Thymus (tissue), 11 donors: ENCODE data around the gene AP4B1. TPM values are rescaled to one million over a fixed set of nuclear protein-coding genes. Genes with fewer than 3 reads are reported as not detected.
A peak's percentile ranks its signal among the peaks of the same experiment; 100 is the strongest.

Experiments
- DNase-seq, 9 donors: peaks; one replicate each; pipeline ENCODE4 v3.0.0-alpha.2; 2013; ENCODE audit warnings: low spot score in 9 of 9, low read depth in 6 of 9, missing footprints in 1 of 9
- H3K27ac ChIP-seq, 2 donors: one replicate each; pipeline ENCODE4 v1.5.1; 2013; ENCODE audit warnings: control low read depth in 1 of 2, low read depth in 1 of 2, low read length in 1 of 2, mild to moderate bottlenecking in 1 of 2, moderate library complexity in 1 of 2
- H3K27me3 ChIP-seq, 2 donors: one replicate each; pipeline ENCODE4 v1.5.1; 2013; ENCODE audit warnings: low read length in 1 of 2; ENCODE audit not compliant: control insufficient read depth in 2 of 2, insufficient read depth in 1 of 2
- H3K36me3 ChIP-seq, 2 donors: one replicate each; pipeline ENCODE4 v1.5.1; 2013; ENCODE audit warnings: low read length in 1 of 2, mild to moderate bottlenecking in 1 of 2, moderate library complexity in 1 of 2; ENCODE audit not compliant: control insufficient read depth in 2 of 2, insufficient read depth in 2 of 2
- H3K4me1 ChIP-seq, 2 donors: one replicate each; pipeline ENCODE4 v1.5.1; 2013; ENCODE audit warnings: low read length in 2 of 2; ENCODE audit not compliant: control insufficient read depth in 2 of 2, insufficient read depth in 2 of 2
- H3K4me3 ChIP-seq, 2 donors: one replicate each; pipeline ENCODE4 v1.5.1; 2013; ENCODE audit warnings: low read length in 2 of 2, control low read depth in 1 of 2, mild to moderate bottlenecking in 1 of 2
- H3K9me3 ChIP-seq, 2 donors: one replicate each; pipeline ENCODE4 v1.5.1; 2013; ENCODE audit warnings: low read length in 1 of 2, mild to moderate bottlenecking in 1 of 2; ENCODE audit not compliant: control insufficient read depth in 2 of 2, insufficient read depth in 1 of 2
- WGBS: extraction: QIAGEN DNeasy Blood & Tissue Kit; methylation state at CpG from one replicate; pipeline ENCODE4 v1.1.7; 2013; 5-methylcytosine and 5-hydroxymethylcytosine counted together
- polyA plus RNA-seq: library from polyadenylated mRNA; stranded (reverse); fragments of 200-250 nt; gene quantifications from one replicate; pipeline ENCODE4 v1.2.3, GENCODE V29; 2013
- total RNA-seq: library from RNA; stranded (reverse); fragments of 120-200 nt; gene quantifications from one replicate; pipeline ENCODE4 v1.2.4, GENCODE V29; 2013
- donor health status: healthy.

Gene AP4B1
- total and polyA plus RNA-seq, 2 donors, result 20.0 to 55.1 TPM

GRCh38 chr1:113934511-113935055, 30.0 kb upstream of the AP4B1 start:
- DNase-seq, result no peak
- 55% methylated on average over 5 of the region's 5 CpGs for WGBS
- Histone ChIP-seq H3K4me1 (peaks cover 37 to 56% of the 10 kb centered on the region in 2 donors), H3K27ac (peak overlapping the region; percentile 33 to 94), H3K27me3 (no peaks in the 10 kb centered on the region), H3K9me3 (no peaks in the 10 kb centered on the region), H3K36me3 (peaks cover 0 to 7% of the 10 kb centered on the region in 2 donors), H3K4me3 (no peak overlapping the region)

GRCh38 chr1:113934006-113934405, 29.4 kb upstream of the AP4B1 start:
- no peak for DNase-seq
- H3K36me3 ChIP-seq, result peaks cover 0 to 7% of the 10 kb centered on the region in 2 donors
- H3K27me3 ChIP-seq, result no peaks in the 10 kb centered on the region
- H3K4me3 ChIP-seq, result peak overlapping the region in 1 of 2 donors; percentile 6
- peak overlapping the region in 1 of 2 donors; percentile 94 for H3K27ac ChIP-seq
- no peaks in the 10 kb centered on the region for H3K9me3 ChIP-seq
- peaks cover 33 to 50% of the 10 kb centered on the region in 2 donors for H3K4me1 ChIP-seq

- WGBS, result under 1% methylated on average over 3 of the region's 3 CpGs
- no peaks in the 10 kb centered on the region for H3K9me3 ChIP-seq
- peaks cover 19 to 43% of the 10 kb centered on the region in 2 donors for H3K4me1 ChIP-seq
- peak overlapping the region; percentile 70 to 94 for H3K27ac ChIP-seq
- H3K27me3 ChIP-seq, result no peaks in the 10 kb centered on the region
- H3K36me3 ChIP-seq, result peaks cover 0 to 5% of the 10 kb centered on the region in 2 donors
- peak overlapping the region; percentile 89 to 96 for H3K4me3 ChIP-seq
- peak in 5 of 9 donors; percentile 50 to 87 (median 64) for DNase-seq
Measured at GRCh38 chr1:113931451-113931851, 26.9 kb upstream of the AP4B1 start.

GRCh38 chr1:113930499-113931161, 26.0 kb upstream of the AP4B1 start:
- Histone ChIP-seq H3K27ac (peak overlapping the region; percentile 94 to 99), H3K9me3 (no peaks in the 10 kb centered on the region), H3K27me3 (no peaks in the 10 kb centered on the region), H3K4me3 (peak overlapping the region; percentile 89 to 96), H3K36me3 (peaks cover 0 to 5% of the 10 kb centered on the region in 2 donors), H3K4me1 (peaks cover 17 to 38% of the 10 kb centered on the region in 2 donors)
- under 1% methylated on average over 8 of the region's 8 CpGs for WGBS
- DNase-seq, result peak in 4 of 9 donors; percentile 62 to 83 (median 64)

GRCh38 chr1:113929750-113930498, 25.3 kb upstream of the AP4B1 start:
- Histone ChIP-seq H3K27me3 (no peaks in the 10 kb centered on the region), H3K27ac (peak overlapping the region; percentile 94 to 99), H3K4me3 (peak overlapping the region; percentile 89 to 96), H3K9me3 (no peaks in the 10 kb centered on the region), H3K36me3 (peaks cover 0 to 5% of the 10 kb centered on the region in 2 donors), H3K4me1 (peaks cover 14 to 35% of the 10 kb centered on the region in 2 donors)
- WGBS, result under 1% methylated on average over 64 of the region's 64 CpGs
- DNase-seq, result peak in 3 of 9 donors; percentile 55 to 75 (median 60)

GRCh38 chr1:113928941-113929749, 24.5 kb upstream of the AP4B1 start, which contains the start of gene HIPK1:
Gene HIPK1 (plus strand): TSS chr1:113929324.
- Histone ChIP-seq H3K4me1 (peaks cover 9 to 28% of the 10 kb centered on the region in 2 donors), H3K27me3 (no peaks in the 10 kb centered on the region), H3K36me3 (peaks cover 0 to 5% of the 10 kb centered on the region in 2 donors), H3K9me3 (no peaks in the 10 kb centered on the region), H3K4me3 (peak within 1 kb of the TSS; percentile 94 to 96), H3K27ac (peak within 1 kb of the TSS; percentile 98 to 99)
- peak in 7 of 9 donors; percentile 88 to 97 (median 93) for DNase-seq
- under 1% methylated on average over 61 of the region's 61 CpGs for WGBS

GRCh38 chr1:113928187-113928930, 23.8 kb upstream of the AP4B1 start:
- H3K36me3 ChIP-seq, result no peaks in the 10 kb centered on the region
- peak in 2 of 9 donors; percentile 13 to 46 for DNase-seq
- H3K27me3 ChIP-seq, result no peaks in the 10 kb centered on the region
- peak overlapping the region; percentile 98 to 99 for H3K27ac ChIP-seq
- peaks cover 6 to 23% of the 10 kb centered on the region in 2 donors for H3K4me1 ChIP-seq
- WGBS, result 12% methylated on average over 6 of the region's 6 CpGs
- peak overlapping the region; percentile 94 to 96 for H3K4me3 ChIP-seq
- H3K9me3 ChIP-seq, result no peaks in the 10 kb centered on the region

- no peak for DNase-seq
- 98% methylated on average over 2 of the region's 2 CpGs for WGBS
- Histone ChIP-seq H3K4me1 (peaks cover 0 to 11% of the 10 kb centered on the region in 2 donors), H3K4me3 (no peak overlapping the region), H3K9me3 (no peaks in the 10 kb centered on the region), H3K27me3 (no peaks in the 10 kb centered on the region), H3K36me3 (no peaks in the 10 kb centered on the region), H3K27ac (no peak overlapping the region)
Measured at GRCh38 chr1:113924473-113924872, 19.9 kb upstream of the AP4B1 start.
